Effector memory CD8-positive, alpha-beta T cell (primary cell): ENCODE measurements around the gene TGFB1.
A peak's percentile ranks its signal among the peaks of the same experiment; 100 is the strongest.

Experiments
- ATAC-seq: fragments of 150-1000 bp; cut with Tn5 transposase; replicated peaks from 2 replicates; pipeline ENCODE4 v1.10.0; 2021; ENCODE audit warnings: mild to moderate bottlenecking, moderate library complexity
- DNase-seq, 3 experiments: peaks; one replicate each; pipeline ENCODE4 v3.0.0; 2021
- H3K27ac Mint-ChIP-seq, 2 donors: one replicate each; pipeline ENCODE4 v1.8.0; 2022; ENCODE audit warnings: mild to moderate bottlenecking in 2 of 2, mixed read lengths in 2 of 2, moderate library complexity in 2 of 2
- H3K27me3 Mint-ChIP-seq, 2 donors: one replicate each; pipeline ENCODE4 v1.8.0; 2022; ENCODE audit warnings: mixed read lengths in 2 of 2
- H3K36me3 Mint-ChIP-seq: one replicate; pipeline ENCODE4 v1.8.0; 2022; ENCODE audit warnings: mild to moderate bottlenecking, moderate library complexity, mixed read lengths; ENCODE audit not compliant: insufficient read depth
- H3K4me1 Mint-ChIP-seq, 2 donors: one replicate each; pipeline ENCODE4 v1.8.0; 2022; ENCODE audit warnings: low read depth in 2 of 2, mixed read lengths in 2 of 2
- H3K4me3 Mint-ChIP-seq, 2 donors: one replicate each; pipeline ENCODE4 v1.8.0; 2022; ENCODE audit warnings: mild to moderate bottlenecking in 2 of 2, mixed read lengths in 2 of 2, moderate library complexity in 2 of 2
- H3K9me3 Mint-ChIP-seq, 2 donors: one replicate each; pipeline ENCODE4 v1.8.0; 2022; ENCODE audit warnings: mixed read lengths in 2 of 2

Gene TGFB1

DNA sequence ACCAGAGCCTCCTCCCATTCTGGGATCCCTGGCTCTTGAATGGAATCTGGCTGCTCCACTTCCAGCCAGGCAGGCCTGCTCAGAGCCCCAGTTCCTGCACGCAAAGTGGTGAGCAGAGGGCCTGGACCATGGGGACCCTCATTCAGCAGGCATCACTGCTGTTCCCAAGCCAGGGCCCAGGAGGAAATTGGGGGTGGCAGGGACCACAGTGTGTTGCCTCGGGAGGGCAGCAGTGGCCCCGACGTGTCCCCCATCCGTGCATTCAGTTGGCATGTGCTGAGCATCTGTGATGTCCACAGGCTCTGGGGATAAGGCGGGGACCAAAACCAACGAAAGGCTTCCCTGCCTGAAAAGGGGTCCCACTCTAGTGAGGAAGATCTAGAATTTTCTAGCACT, 32.5 kb downstream of the TGFB1 start:
- DNase-seq (no peak), ATAC-seq (no peak)
- Mint-ChIP-seq H3K27ac (peak overlapping the region in 1 of 2 donors; percentile 98), H3K9me3 (no peaks in the 10 kb centered on the region), H3K27me3 (no peaks in the 10 kb centered on the region), H3K36me3 (peaks cover 100% of the 10 kb centered on the region), H3K4me3 (peak overlapping the region in 1 of 2 donors; percentile 49), H3K4me1 (peaks cover 42 to 61% of the 10 kb centered on the region in 2 donors)

- peak overlapping the region in 1 of 2 donors; percentile 98 for H3K27ac Mint-ChIP-seq
- peaks cover 42 to 62% of the 10 kb centered on the region in 2 donors for H3K4me1 Mint-ChIP-seq
- ATAC-seq, result no peak
- H3K9me3 Mint-ChIP-seq, result no peaks in the 10 kb centered on the region
- no peaks in the 10 kb centered on the region for H3K27me3 Mint-ChIP-seq
- peak overlapping the region in 1 of 2 donors; percentile 46 for H3K4me3 Mint-ChIP-seq
- no peak for DNase-seq
- peaks cover 100% of the 10 kb centered on the region for H3K36me3 Mint-ChIP-seq
Observed at GRCh38 chr19:41320568-41320967, 33.2 kb downstream of the TGFB1 start.

DNA sequence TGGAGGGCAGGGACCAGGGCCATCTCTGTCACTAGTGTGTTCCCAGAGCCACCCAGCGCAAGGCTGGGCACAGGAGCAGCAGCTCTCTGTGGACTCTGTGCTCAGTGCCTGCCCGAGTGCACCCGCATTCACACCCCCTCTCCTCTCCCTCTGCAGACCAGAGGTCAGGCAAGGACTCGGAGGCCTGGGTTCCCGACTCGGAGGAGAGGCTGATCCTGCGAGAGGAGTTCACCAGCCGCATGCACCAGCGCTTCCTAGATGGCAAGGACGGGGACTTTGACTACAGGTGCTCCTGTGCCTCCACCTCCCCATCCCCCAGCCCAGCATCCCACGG, 33.6 kb downstream of the TGFB1 start:
- Mint-ChIP-seq H3K4me3 (peak overlapping the region in 1 of 2 donors; percentile 42), H3K9me3 (no peaks in the 10 kb centered on the region), H3K36me3 (peaks cover 100% of the 10 kb centered on the region), H3K4me1 (peaks cover 38 to 58% of the 10 kb centered on the region in 2 donors), H3K27me3 (no peaks in the 10 kb centered on the region), H3K27ac (peak overlapping the region; percentile 54 to 98)
- ATAC-seq (no peak), DNase-seq (no peak)

DNA sequence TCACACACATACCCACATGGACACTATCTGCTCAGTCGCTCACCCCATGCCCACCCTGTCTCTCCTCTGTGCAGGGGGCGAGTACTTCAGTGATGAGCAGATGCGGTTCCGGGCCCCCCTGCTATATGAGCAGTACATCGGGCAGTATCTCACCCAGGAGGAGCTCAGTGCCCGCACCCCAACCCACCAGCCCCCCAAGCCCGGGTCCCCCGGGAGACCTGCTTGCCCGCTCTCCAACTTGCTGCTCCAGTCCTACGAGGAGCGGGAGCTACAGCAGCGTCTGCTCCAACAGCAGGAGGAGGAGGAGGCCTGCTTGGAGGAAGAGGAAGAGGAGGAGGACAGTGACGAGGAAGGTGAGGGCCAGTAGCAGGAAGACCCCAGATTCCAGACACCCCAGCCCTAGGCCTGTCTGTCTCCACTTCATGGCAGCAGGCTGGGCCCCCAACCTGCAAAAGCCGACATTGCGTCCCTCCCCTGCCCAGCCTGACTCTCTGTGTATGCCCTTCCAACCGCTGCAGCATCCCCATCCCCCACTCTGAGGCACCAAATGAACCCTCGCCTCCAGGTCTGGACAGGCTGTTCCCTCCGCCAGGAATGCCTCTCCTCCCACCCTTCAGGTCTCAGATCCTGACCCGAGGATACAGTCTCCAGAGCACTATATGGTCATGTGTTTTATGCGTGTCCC, 34.1 kb downstream of the TGFB1 start:
- Mint-ChIP-seq H3K4me3 (peak overlapping the region in 1 of 2 donors; percentile 42), H3K27me3 (no peaks in the 10 kb centered on the region), H3K36me3 (peaks cover 100% of the 10 kb centered on the region), H3K9me3 (no peaks in the 10 kb centered on the region), H3K27ac (peak overlapping the region; percentile 54 to 98), H3K4me1 (peaks cover 33 to 54% of the 10 kb centered on the region in 2 donors)
- ATAC-seq, result peak; percentile 5
- DNase-seq, result no peak

- ATAC-seq (peak; percentile 9), DNase-seq (no peak)
- Mint-ChIP-seq H3K9me3 (no peaks in the 10 kb centered on the region), H3K4me3 (peak overlapping the region; percentile 27 to 42), H3K36me3 (peaks cover 100% of the 10 kb centered on the region), H3K27ac (peak overlapping the region; percentile 54 to 98), H3K27me3 (no peaks in the 10 kb centered on the region), H3K4me1 (peaks cover 32 to 47% of the 10 kb centered on the region in 2 donors)
Observed at GRCh38 chr19:41318696-41319499, 34.8 kb downstream of the TGFB1 start.

DNA sequence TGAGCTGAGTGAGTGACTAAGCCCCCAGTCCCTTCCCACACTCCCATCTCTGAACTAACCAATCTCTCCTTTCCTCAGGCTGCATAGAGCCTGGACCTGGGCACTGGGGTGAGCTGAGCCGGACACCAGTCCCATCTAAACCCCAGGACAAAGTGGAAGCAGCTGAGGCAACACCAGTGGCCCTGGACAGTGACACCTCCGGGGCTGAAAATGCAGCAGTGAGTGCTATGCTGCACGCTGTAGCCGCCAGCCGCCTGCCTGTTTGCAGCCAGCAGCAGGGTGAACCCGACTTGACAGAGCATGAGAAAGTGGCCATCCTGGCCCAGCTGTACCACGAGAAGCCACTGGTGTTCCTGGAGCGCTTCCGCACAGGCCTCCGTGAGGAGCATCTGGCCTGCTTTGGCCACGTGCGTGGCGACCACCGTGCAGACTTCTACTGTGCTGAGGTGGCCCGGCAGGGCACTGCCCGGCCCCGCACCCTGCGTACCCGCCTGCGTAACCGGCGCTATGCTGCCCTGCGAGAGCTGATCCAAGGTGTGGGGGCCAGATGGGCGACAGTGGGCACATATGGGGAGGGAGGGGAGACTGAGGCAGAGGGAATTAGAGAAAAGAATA, 37.3 kb downstream of the TGFB1 start:
- Mint-ChIP-seq H3K9me3 (no peaks in the 10 kb centered on the region), H3K27ac (peak overlapping the region in 1 of 2 donors; percentile 98), H3K4me3 (peak overlapping the region; percentile 17 to 47), H3K36me3 (peaks cover 100% of the 10 kb centered on the region), H3K27me3 (no peaks in the 10 kb centered on the region), H3K4me1 (peaks cover 36 to 50% of the 10 kb centered on the region in 2 donors)
- DNase-seq (no peak), ATAC-seq (no peak)

- Mint-ChIP-seq H3K36me3 (peaks cover 100% of the 10 kb centered on the region), H3K4me1 (peaks cover 64% of the 10 kb centered on the region in 2 donors), H3K9me3 (no peaks in the 10 kb centered on the region), H3K27ac (peak overlapping the region; percentile 97 to 98), H3K4me3 (peak overlapping the region; percentile 83 to 100), H3K27me3 (no peaks in the 10 kb centered on the region)
- DNase-seq, result no peak
- ATAC-seq, result no peak
Observed at GRCh38 chr19:41311613-41312012, 42.1 kb downstream of the TGFB1 start.

DNA sequence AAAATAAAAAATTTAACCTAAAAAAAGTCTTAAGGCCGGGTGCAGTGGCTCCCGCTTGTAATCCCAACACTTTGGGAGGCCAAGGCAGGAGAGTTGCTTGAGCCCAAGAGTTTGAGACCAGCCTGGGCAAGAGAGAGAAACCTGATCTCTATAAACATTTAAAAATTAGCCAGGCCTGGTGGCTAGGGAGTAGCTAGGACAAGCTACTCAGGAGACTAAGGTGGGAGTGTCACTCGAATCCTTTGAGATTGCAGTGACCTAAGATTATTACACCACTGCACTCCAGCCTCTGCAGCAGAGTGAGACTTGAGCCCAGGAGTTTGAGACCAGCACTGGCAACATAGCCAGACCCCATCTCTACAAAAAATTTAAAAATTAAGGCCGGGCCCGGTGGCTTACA, 42.6 kb downstream of the TGFB1 start:
- ATAC-seq (no peak), DNase-seq (no peak)
- peaks cover 100% of the 10 kb centered on the region for H3K36me3 Mint-ChIP-seq
- peak overlapping the region; percentile 83 to 100 for H3K4me3 Mint-ChIP-seq
- peaks cover 64 to 66% of the 10 kb centered on the region in 2 donors for H3K4me1 Mint-ChIP-seq
- no peaks in the 10 kb centered on the region for H3K27me3 Mint-ChIP-seq
- H3K9me3 Mint-ChIP-seq, result no peaks in the 10 kb centered on the region
- peak overlapping the region; percentile 97 to 98 for H3K27ac Mint-ChIP-seq

DNA sequence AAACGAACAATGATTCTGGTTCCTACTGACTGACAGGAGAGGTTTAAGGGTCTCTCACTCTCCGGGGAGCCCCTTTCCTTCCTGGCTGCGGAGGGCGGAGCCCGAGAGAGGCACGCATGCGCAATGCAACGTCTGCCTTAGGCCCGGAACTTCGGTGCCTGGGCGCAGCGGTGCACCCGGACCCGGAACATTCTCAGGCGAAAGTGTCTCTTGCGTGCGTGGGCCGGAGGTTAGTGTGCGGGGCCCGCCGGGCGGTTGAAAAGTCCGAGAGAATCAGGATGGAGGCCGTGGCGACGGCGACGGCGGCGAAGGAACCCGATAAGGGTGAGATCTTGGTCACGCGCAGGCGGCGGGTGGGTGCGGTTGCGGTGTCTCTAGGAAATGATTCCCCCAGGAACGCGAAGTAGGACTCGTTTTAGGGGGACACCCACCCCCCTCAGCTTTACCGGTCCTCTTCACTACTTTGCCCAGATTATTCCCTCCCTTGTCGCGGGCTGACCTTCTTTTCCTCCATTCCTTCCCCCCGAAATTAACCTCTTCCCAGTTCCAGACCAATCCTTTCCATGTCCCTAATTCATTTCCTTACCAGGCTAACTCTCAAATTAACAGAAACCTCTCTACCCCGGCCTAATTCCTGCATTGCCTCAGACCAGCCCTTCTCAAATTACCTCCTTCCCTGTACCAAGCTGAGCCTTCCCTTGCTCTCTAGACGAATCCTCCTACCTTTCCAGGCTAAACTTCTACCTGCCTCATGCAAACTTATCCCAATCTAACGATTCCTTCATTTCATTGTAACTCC, 43.5 kb downstream of the TGFB1 start, which contains the start of gene CCDC97:
Gene CCDC97 (plus strand): TSS at position 140 of the 799 bp plus-strand sequence. CDS start 139 bp downstream, at position 279.
- Mint-ChIP-seq H3K27ac (peak within 1 kb of the TSS; percentile 97 to 98), H3K9me3 (no peaks in the 10 kb centered on the region), H3K4me1 (peaks cover 66 to 70% of the 10 kb centered on the region in 2 donors), H3K36me3 (peaks cover 100% of the 10 kb centered on the region), H3K4me3 (peak within 1 kb of the TSS; percentile 83 to 100), H3K27me3 (no peaks in the 10 kb centered on the region)
- DNase-seq (peak; percentile 83 to 87 (median 83)), ATAC-seq (peak; percentile 54)

GRCh38 chr19:41309180-41310032, 44.3 kb downstream of the TGFB1 start:
- DNase-seq (no peak), ATAC-seq (no peak)
- peaks cover 100% of the 10 kb centered on the region for H3K36me3 Mint-ChIP-seq
- no peaks in the 10 kb centered on the region for H3K9me3 Mint-ChIP-seq
- H3K27me3 Mint-ChIP-seq, result no peaks in the 10 kb centered on the region
- peak overlapping the region; percentile 97 to 98 for H3K27ac Mint-ChIP-seq
- peaks cover 68 to 76% of the 10 kb centered on the region in 2 donors for H3K4me1 Mint-ChIP-seq
- peak overlapping the region; percentile 83 to 100 for H3K4me3 Mint-ChIP-seq

- H3K36me3 Mint-ChIP-seq, result peaks cover 100% of the 10 kb centered on the region
- ATAC-seq (peak; percentile 56), DNase-seq (peak; percentile 95 to 98 (median 97))
- peak overlapping the region; percentile 83 to 100 for H3K4me3 Mint-ChIP-seq
- peak overlapping the region; percentile 97 to 98 for H3K27ac Mint-ChIP-seq
- H3K9me3 Mint-ChIP-seq, result no peaks in the 10 kb centered on the region
- no peaks in the 10 kb centered on the region for H3K27me3 Mint-ChIP-seq
- H3K4me1 Mint-ChIP-seq, result peaks cover 76 to 83% of the 10 kb centered on the region in 2 donors
Observed at GRCh38 chr19:41308450-41309179, 45.1 kb downstream of the TGFB1 start.
